NOMO-1 treated with DMSO at 0.1 percent for 48 hours (cell line): ENCODE data around the gene CD80.
"Not testable (repeated sequence)": the region's sequence is repeated elsewhere in the genome, so short reads cannot be mapped to it uniquely, and the experiment has no call there.

Source experiments
- DNase-seq: peaks from one replicate; lab custom pipeline; 2025; ENCODE audit not compliant: unreplicated experiment; lab: John Stamatoyannopoulos, UW

The CD80 gene

DNA sequence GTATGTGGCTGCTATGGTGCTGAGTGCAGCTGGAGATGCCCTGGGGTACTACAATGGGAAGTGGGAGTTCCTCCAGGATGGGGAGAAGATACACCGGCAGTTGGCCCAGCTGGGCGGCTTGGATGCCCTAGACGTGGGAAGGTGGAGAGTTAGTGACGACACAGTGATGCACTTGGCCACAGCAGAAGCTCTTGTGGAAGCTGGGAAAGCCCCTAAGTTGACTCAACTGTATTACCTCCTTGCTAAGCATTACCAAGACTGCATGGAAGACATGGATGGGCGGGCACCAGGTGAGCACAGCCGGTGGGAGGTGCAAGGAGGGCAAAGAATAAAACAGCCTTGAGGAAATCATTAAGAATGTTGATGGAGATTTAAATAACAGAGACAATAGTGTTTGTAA lies 22.8 kb upstream of the CD80 start:
- DNase-seq, result no peak

DNA sequence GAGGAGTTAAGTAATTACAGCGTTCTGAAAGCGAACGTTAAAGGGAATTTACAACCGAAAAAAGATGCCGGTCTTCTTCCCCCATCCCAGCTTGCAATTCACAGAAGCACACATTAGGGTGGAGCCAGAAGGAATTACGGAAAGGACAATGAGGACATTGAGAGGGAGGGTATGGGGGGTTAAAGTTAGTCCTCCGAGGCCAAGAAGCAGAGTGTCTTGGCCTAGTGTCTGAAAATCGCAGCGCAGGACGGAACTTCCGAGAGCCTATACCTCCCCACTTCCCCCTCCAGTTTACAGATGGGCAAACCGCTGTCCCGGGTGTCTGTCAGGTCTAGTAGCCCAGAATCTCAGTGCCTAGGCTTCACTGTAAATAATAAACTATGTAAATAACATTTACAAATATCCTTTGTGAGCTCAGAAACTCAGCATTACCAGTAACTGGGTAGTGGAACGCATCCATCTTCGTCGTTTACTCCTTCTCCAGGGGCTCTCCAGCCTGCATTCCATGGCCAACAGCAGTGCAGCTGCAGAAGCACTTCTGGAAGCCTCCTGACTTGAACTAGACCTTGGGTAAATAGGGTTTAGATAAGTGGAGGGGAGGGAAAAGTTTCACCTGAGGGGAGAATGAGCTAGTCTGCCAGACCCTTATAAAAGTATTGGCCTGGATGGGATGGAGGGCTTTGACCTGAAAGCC lies 20.8 kb upstream of the CD80 start:
- peak; percentile 75 for DNase-seq

DNA sequence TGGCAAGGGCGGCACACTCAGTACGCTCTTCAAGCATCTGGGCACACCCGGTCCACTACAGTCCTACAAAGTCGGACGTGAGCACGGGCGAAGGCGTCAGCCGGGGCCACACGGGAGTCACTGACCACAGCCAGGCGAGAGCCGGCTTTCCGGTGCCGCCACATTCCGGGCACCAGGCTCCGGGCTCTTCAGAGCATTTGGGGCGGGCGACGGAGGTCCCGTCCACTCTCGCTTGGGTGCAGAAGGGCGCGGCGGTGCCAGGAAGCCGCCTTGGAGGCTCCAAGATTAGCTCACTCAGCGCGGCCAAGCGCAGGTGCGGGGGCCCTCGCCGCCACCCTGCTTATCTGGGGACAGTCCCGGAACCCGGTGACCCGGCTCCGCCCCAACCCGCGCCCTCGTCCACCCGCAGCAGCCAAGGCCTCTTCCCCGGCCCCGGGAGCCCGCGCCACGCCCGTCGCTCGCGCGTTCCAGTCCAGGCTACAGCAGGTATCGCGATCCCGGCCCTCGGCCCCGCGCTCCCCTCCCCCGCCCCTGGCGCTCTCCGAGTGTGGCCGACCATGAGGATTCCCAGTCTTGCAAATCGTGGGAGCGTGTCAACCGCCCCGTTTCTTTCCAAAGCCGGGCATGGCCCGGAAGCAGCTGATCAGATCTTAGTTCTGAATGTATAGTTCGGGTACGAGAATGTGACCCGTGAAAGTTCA lies 20.1 kb upstream of the CD80 start, which contains the start of gene ADPRH:
ADPRH (plus strand) TSS at position 127 of the 701 bp plus-strand sequence. CDS start 2,678 bp downstream, outside the sequence.
- DNase-seq, result peak; percentile 56

DNA sequence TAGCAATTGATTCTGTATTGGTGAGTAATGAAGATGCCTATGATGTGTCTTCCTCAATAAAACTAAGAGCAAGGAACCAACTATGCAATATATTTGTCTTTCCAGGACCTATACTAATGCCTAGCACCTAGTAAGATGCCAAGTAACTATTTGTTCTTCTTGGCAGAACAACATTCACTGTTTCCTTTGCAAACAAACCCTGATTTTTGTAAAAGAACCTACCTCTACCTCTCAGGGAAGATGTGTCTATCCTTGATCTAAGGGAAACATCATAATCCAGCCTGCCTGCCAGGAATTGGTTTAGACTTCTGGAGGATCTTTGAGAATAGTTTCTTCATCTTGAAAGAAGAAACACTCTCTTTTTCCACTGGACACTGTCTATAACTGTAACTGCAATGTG lies 16.1 kb upstream of the CD80 start:
- DNase-seq, result no peak

DNA sequence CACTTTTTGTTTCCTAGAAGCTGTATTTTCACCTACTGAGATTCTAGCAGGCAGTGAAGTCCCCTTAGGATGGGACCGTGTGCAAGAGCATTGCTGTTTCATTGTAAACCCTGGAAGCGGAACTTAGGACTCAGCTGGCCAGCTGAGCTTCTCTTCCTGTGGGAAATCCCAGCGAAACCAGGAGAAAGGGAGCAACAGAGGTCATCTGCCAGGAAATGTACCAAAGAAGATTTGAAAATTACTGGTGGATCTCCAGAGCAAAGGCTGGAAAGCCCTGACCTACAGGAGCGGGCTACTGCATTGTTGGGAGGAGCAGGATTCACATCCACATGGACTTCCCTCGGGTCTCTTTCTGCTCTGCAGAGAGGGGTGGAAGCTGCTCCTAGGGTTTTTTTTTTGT lies 12.3 kb upstream of the CD80 start:
- DNase-seq, result no peak

DNA sequence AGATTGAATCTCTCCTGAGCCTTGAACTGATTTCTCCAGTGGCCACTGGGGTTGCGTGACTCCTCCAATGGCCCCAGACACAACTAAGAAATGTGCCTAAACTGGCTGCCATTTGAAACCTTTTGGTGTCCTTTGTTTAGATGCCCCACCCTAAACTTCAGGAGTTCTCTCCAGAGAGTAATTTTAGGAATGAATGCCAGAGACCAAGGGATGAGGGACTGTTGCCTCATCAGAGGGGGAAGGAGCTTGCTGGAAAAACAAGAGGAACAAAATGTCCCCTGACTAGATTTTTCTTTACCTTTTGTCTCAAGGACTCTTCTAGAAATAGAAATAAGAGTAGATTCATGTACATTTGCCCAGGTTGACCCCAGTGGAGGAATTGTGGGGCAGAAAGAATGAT lies 11.8 kb upstream of the CD80 start:
- DNase-seq, result no peak

DNA sequence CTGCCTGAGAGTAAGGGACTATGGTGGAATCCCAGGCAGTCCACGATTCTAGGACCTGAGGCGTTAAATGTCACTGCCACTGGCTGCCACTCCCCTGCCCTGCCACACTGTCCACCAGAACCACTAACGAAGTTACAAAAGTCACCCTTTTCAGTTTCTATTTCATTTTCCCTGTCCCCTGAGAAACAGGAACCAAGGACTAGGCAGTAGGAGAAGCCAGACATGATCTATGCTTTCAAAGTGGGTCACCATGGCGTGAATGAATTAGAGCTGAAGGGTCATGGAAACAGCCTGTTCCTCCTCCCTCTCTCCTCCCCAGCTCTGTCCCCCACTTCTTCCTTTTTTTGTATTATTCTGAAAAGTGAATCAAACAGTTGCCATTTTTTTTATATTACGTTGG lies 10.8 kb upstream of the CD80 start:
- DNase-seq, result peak; percentile 93

DNA sequence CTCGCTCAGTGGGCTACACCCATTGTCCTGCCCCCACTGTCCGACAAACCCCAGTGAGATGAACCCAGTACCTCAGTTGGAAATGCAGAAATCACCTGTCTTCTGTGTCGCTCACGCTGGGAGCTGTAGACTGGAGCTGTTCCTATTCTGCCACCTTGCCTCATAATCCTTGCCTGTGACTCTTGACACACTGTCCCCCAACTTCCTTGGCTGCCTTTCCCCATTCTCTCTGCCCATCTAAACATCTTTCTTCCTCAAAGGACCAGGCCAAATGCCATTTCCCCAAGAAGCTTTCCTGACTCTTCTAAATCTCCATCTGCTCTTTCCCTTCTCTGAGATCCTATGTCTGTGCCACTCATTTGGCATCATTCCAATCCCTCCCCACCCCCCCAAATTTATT lies 9.7 kb upstream of the CD80 start:
- DNase-seq, result no peak

DNA sequence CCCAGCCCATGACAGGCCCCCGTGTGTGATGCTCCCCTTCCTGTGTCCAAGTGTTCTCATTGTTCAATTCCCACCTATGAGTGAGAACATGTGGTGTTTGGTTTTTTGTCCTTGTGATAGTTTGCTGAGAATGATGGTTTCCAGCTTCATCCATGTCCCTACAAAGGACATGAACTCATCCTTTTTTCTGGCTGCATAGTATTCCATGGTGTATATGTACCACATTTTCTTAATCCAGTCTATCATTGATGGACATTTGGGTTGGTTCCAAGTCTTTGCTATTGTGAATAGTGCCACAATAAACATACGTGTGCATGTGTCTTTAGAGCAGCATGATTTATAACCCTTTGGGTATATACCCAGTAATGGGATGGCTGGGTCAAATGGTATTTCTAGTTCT lies 3.9 kb upstream of the CD80 start:
- DNase-seq, result not testable (repeated sequence)

DNA sequence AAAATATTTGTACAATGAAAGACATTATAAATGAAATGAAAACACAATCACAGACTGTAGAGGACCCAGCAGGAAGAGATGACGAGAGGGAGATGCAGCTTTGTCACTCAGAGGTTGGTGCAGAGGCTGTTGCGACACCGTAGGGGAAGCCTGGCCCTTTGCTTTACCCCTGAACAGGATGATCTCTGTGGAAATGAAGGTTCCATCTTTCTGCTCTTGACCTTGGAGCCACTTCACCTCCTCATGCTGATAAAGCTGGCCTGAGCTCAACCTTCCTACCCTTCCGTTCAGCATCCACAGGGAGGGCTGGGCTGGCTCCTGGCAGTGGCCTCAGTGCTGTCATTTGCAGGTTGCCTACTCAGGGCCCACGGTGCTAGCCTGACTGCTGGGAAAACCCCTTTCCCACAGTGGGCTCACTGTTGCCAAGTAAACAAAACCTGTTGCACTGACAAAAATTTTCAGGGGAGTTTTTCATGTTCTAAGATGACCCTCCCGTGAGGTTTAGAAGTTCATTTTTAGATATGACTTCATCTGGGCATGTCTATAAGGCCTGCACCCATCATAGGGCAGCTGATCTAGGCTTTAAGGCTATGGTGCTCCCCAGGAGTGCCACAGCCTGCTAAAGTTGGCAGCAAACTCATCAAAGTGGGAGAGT lies 3.0 kb upstream of the CD80 start:
- DNase-seq, result peak; percentile 73

DNA sequence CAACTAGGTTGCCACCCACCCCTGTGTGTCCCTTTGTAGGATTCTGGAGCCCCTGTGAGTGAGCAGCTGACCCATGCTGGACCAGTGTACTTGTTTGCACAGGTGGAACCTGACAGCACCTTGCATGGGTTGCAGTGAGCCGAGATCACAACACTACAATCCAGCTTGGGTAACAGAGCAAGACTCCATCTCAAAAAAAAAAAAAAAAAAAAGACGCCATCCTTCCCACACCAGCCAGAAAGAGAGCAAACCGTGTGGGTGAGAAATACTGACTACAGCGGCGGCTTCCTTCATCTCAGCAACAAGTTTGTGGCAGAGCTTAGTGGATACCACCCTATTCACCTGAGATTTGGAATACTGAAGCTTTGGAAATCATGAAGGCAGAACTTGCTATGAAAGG lies 746 bp upstream of the CD80 start:
- DNase-seq, result no peak

DNA sequence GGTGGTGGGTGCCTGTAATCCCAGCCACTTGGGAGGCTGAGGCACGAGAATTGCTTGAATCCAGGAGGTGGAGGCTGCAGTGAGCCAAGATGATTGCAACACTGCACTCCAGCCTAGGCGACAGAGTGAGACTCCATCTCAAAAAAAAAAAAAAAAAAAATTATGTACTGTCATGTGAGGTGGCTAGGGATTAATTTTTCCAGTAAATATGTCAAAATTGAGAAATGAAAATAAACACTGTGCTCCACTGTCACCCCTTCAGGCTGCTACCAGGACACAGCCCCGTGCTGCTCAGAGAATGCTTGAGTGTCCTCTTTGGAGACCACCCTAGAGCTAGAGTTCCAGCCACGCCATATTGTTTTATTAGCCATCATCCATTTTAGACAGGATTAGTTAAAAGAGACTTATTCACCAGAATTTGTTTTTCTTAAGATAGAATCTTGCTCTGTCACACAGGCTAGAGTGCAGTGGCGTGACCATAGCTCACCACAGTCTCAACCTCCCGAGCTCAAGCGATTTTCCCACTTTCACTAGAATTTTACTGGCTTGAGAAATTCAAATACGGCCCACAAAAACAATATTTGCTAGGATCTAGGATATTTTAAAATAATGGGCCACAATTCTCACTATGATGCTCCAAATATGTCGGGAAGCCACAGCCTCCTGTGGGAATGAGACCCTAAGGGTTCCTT lies 642 bp downstream of the CD80 start:
- DNase-seq, result no peak

DNA sequence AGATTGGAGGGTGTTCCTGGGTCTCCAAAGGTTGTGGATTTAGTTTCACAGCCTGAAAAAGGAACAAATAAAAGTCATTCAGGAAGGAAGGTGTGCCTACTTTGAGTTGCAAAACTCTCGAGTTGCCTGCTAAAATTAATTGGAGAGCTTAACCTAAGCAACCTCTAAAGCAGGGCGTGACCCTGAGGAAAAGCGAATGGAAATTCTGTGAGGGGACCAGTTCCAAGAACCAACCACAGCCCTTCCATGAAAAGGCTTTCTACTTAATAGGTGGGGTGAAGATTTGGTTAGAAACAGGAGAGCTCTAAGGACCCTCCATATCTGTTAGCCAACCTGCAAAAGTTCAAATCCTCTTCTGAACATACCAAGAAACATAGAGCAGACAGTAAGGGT lies 1.5 kb downstream of the CD80 start:
- DNase-seq, result no peak

DNA sequence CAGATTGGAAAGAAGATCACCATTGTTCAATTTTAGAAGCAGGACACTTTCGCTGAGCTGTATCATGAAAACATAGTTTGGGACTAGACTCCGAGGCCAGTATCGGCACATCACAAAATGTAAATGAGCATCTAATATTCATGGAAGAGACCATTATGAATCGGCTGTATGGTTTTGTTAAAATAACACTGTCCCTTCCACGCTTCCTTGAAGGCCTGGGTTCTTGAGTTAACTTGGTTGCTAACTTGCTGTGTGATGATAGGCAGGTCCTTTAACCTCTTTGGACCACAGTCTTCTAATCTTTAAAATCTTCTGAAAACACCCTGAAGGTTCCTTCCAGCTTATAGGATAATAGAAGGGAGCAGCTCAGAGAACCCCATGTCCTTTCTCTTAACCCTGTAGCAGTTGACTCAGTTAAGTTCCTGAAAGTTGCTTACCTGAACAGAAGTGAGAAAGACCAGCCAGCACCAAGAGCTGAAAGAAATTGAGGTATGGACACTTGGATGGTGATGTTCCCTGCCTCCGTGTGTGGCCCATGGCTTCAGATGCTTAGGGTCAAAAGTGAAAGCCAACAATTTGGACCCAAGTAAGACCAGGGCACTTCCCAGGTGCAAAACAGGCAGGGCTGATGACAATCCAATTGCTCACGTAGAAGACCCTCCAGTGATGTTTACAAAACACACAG lies 2.1 kb downstream of the CD80 start:
- no peak for DNase-seq

DNA sequence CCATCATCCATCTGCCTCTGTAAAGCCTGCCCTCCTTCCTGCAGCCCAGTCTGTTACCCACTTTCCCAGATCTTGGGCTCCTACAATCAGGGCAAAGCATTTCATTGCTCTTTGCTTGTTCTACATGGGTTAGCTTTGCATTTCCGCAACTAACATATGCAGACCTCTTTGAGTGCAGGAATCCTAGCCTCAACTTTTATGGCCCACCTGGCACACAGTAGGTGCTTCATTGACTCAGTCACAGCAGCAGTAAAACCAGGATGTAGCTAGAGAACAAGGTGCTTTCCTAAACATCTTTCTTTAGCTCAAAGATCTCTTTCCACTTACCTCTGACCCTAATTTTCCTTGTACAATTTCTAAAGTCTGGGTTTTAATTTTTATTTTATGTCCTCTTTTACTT lies 3.5 kb downstream of the CD80 start:
- DNase-seq, result no peak

DNA sequence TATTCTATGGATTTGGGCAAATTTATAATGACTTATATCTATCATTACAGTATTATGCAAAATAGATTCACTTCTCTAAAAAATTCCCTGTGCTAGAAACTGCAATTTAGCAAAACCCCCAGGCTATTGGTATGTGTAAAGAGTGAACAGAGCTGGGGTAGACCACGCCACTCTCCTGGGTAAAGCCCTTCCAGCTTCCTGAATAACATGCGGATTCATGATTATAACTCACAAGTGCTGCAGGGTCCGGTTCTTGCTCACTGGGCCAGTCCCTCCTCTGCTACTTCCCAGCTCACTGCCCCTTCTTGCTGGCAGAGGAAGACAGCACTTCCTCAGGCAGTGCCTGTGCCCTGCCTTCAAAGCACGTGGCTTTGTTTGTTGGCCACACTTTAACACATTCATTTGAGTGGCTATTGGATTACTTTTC lies 4.1 kb downstream of the CD80 start:
- peak; percentile 56 for DNase-seq

DNA sequence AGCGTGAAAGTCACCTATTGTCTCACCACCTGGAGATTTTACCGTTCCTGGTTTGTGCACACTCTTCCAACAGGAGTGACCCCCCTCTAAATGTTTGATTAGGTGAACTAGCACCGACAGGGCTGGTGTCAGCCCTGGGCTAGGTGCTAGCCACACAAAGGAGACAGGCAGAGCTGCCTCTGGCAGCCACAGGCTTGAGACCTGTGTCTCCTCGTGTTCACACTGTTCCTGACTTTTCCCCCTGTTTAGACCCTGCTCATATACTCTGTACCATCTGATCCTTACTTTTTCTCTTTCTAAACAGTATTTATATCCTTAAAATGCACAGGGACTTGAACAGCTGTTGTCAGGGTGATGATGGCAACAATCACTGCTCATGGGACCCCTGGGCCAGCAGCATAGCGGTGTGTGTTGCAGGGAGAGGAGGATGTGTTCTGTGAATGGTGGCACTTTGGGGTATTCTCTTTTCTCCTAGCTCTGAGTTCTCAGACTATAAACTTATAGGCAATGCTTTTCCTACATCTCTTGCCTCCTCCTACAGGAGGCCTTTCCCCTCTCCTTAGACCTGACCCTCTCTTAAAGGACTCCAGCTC lies 5.5 kb downstream of the CD80 start:
- no peak for DNase-seq

DNA sequence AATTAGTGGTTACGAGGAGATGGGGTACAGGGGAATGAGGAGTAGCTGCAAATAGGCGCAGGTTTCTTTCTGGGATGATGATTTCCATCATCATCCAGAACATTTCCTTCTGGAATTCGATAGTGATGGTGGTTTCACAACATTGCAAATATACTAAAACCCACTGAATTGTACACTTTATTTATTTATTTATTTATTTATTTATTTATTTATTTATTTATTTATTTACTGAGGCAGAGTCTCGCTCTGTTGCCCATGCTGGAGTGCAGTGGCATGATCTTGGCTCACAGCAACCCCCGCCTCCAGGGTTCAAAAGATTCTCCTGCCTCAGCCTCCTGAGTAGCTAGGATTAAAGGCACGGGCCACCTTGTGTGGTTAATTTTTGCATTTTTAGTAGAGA lies 6.5 kb downstream of the CD80 start:
- not testable (repeated sequence) for DNase-seq

DNA sequence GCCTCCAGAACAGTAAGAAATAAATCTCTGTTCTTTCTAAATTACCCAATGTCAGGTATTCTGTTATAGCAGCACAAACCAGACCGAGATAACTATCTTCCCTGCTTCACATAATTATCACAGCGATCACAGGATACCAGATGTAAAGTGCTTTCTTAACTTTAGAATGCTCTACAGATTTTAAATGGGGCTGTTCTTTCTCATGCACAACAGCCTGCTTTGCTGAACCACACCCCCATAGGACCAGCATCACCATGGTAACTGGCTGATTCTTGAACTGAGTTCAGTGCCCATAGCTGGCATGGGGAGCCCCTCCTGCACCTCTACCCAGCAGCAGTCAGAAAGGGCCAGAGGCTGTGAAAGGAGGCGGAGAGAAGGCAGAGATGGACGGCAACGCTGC lies 7.8 kb downstream of the CD80 start:
- no peak for DNase-seq

DNA sequence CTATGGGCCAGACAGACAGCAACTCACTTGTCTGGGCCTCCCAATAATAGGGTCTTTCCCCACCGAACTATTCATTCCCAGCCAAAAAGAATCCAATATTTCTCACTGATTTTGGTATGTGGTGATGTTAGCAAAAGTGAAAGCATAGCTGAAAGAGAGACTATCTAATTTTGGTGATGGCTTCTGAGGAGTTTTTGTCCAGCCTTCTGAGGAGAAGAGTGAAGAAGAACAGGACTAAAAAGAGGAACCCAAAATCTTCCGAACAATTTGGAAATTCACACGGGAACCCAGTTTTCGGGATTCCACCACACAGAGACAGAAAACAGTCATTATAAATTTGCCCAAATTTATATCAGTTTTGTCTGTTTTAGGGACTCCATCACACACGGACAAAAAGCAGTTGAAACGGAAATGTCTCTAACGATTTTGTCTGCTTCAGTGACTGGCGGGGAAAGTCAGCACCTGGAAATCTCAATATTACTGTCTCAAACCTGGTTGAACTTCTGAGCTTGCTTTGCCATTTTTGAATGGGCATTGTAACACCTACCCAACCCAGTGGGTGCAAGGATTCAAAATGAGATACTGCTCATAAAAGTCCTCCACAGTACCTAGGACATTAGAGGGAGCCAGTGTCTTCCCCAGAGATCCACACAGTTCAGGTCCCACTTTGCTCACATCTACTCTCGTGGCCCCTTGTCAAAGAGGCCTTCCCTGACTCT lies 9.1 kb downstream of the CD80 start:
- no peak for DNase-seq
